Measurements from ENCODE around the gene FEV.
A peak's percentile ranks its signal among the peaks of the same experiment; 100 is the strongest.

FEV gene

GRCh38 chr2:219017201-219017931 is 32.4 kb upstream of the FEV start:
- DNase-seq (ENCODE audit: low read depth in 4 of 4, low spot score in 1 of 4), result no peak

GRCh38 chr2:219016721-219017120 is 31.7 kb upstream of the FEV start:
- no peak for DNase-seq (ENCODE audit: low read depth in 4 of 4, low spot score in 1 of 4)

GRCh38 chr2:219010873-219011272 is 25.9 kb upstream of the FEV start:
- no peak for DNase-seq (ENCODE audit: low read depth in 4 of 4, low spot score in 1 of 4)

DNA sequence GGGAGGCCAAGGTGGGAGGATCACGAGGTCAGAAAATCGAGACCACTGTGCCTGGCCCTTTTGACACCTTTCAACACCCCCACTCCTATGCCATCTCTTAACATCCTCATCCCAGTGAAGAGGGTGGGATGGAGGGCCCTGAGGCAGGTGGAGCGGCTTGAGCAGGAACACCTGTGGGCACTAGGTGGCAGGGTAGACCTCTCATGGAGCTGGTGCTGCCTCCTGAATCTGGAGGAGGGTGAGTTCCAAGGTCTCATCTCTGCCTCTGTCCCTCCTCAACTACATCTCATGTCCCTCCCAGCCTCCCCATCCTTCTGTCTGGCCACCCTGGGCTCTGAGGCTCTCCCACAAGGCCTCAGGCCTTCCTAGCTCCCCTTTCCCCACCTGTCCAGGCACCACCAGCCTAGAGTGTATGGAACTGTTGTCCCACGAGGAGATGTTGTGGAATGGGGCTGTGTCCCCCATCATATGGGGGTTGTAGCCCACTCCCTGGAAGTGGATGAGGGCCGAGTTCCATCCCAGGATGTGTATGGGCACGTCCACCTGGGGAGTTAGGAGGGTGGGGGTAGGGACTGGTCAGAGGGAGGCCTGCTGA is 25.3 kb upstream of the FEV start:
- DNase-seq (ENCODE audit: low read depth in 4 of 4, low spot score in 1 of 4), result no peak

- DNase-seq (ENCODE audit: low read depth in 4 of 4, low spot score in 1 of 4), result no peak
These were observed 24.3 kb upstream of the FEV start for GRCh38 chr2:219009294-219009693.

GRCh38 chr2:219003979-219004378 is 19.0 kb upstream of the FEV start:
- DNase-seq (ENCODE audit: low read depth in 4 of 4, low spot score in 1 of 4), result no peak

GRCh38 chr2:219003267-219003634 is 18.3 kb upstream of the FEV start:
- DNase-seq (ENCODE audit: low read depth in 4 of 4, low spot score in 1 of 4), result no peak

DNA sequence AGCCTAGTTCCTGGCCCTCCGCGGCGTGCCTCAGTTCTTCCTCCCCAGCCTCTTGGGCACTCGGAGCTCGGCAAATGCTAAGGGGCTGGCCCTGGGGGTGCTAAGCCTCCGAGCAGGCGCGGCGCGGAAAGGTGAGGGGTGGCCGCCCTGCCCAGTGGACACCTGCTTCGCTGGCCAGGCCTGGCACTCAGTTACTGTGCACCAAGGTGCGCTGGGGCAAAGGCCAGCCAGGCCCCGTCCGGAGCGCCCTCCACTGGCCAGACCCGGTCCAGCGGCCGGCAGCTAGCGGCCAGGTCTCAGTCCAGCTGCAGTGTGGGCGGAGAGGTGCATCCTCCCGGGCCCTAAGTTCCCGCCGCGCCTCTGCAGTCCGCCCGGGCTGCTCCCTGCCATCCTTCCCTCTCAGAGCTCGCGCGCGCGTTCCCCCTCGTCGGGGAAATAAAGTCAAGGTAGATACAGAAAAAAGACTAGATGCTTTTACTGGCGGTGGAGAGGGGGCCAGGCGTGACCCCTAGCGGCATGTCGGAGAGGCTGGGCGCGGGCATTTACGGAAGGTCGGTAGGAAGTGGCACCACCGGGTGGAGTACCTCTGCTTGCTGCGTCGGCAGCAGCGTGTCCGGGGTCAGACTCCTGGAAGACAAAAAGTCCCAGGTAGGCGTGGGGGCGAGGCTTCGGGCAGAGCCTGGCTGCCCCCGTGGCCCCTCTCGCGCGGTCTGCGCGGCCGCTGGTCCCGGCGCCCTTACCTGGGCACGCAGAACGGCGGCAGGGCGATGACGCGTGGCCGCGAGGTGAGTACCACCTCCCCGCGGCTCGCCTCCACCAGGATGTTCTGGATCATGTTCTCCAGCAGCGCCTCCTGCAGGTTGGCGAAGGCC is 17.6 kb upstream of the FEV start:
- DNase-seq (ENCODE audit: low read depth in 4 of 4, low spot score in 1 of 4), result peak in 2 of 4 experiments; percentile 32 to 45

DNA sequence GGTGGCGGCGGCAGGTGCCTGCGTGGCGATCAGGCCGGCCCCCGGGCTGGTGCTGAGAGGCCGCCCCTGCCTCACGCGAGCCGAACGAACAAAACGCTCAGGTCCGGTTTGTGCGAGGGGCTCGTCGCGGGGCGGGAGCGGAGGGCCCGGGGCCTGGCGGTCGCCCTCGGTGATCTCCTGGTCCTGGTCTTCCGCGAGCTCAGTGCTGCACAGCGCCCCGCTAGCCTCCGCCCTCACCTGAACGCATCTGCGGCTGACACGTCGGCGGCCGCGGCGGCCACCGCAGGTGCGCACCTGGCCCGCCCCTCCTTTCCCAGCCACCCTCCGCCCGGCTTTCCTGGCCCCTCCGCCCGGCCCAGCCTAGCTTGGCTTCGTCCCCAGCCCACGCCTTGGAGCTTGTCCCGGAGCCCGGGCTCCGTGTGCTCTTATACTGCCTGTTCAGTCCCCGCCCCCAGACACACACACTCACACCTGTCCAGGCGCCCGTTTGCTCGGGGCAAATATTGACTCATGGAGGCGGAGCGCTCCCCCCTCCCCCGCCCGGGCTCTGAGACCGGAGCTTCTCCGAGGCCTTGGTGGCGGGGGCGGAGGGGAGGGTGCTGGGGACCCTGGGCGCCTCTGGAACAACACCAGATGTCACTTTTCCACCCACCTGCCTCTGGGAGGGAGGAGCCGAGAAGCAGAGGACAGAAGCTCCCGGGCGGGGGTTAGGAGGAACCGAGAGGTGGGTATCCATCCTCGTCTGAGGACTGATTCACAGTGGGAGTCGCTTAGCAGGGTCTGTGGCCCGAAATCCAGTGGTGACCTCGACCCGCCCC is 16.8 kb upstream of the FEV start:
- DNase-seq (ENCODE audit: low read depth in 4 of 4, low spot score in 1 of 4), result peak in 1 of 4 experiments; percentile 48

- DNase-seq (ENCODE audit: low read depth in 4 of 4, low spot score in 1 of 4), result no peak
These were observed 16.2 kb upstream of the FEV start for GRCh38 chr2:219001100-219001576.

DNA sequence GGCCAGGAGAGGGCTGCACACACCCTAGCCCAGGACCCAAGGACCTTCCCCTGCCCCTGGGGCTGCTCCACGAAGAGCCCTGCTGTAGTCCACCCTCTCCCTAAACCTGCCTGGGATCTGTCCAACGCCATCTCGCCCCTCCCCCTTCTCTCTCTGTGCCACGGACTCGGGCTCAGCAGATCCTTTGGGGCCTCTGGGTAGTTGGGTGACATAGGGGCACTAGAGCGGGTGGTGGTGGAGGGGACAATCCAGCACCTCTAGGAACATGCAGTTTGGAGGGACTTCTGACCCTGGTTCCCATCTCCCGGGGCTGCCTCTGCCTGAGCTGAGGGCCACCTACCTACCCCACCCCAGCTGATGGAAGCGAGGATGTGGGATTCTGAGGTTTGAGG is 15.6 kb upstream of the FEV start:
- no peak for DNase-seq (ENCODE audit: low read depth in 4 of 4, low spot score in 1 of 4)

GRCh38 chr2:218999881-219000568 is 15.0 kb upstream of the FEV start:
- DNase-seq (ENCODE audit: low read depth in 4 of 4, low spot score in 1 of 4), result no peak

DNA sequence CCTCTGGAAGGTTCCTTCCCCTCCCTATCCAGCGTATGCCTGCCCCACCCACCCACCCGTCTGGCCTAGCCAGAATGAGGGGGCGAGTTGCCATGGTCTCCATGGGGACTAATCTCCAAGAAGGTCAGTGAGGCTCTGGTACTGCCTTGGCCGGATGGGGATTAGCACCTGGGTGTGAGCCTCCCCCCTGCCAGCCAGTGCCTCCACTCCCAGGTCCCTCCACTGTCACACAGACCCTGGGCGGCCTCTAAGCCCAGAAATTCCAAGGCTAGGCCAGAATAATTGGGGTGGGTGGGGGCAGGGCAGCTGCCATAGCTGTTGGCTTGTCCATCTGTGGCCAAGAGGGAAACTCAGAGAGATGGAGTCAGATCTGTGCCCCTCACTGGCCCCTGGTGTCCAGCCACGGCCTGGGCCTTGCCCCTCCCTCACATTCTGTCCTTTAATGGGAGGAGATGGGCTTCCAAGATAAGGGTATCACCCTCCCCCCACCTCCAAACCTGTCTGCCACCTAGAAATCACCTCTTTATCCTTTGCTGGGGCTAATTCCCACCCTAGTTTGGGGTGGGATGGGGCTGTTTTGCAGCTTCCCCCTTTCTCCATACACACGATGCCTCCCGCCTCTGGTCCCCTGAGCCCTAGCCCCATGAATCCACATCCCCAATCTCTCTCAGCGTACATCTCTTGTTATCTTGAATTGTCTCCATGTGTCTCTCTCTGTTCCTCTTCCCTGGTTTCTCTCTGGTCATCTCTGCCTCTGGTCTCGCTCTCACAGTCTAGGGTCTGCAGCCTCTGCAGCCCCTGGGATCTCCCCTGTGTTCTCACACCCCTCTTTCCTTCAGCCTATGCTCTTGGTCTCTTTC is 14.3 kb upstream of the FEV start:
- DNase-seq (ENCODE audit: low read depth in 4 of 4, low spot score in 1 of 4), result no peak

- DNase-seq (ENCODE audit: low read depth in 4 of 4, low spot score in 1 of 4), result no peak
These were observed 13.5 kb upstream of the FEV start for GRCh38 chr2:218998414-218999002.

DNA sequence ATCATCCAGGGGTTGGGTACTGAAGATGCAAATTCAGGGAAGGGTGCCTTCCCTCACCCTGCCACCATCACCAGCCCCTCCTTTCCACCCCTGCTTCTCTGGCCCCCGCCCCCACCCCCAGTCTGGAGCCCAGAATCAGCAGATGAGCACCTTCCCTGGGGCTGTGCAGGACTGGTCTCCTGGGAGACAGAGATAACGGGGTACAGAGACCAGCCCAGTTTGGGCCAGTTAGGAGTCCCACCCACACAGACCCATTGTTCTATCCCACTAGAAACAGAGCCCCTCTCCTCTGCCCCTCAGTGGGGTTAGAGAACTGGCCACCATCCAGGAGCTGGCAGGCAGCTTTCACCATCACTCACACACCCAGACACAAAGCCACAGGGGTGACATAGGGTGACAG is 12.7 kb upstream of the FEV start:
- no peak for DNase-seq (ENCODE audit: low read depth in 4 of 4, low spot score in 1 of 4)

DNA sequence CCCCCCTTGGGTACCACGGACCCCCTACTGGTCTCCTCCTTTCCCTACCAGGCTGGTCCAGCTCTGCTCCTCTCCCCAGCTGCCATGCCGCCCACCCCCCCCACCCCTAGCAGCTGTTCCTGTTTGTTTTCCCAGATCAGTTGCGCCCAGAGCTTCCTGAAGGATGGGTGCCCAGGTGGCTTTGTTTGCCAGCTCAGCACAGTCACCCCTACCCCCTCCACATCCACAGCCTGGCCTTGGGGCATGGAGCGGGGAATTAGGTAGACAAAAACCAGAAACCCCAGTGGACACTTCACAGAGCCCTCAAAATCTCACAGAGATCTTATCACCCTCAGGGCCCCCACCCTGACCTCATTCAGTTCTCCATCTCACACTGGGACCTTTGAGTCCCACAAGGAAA is 12.0 kb upstream of the FEV start:
- DNase-seq (ENCODE audit: low read depth in 4 of 4, low spot score in 1 of 4), result no peak

GRCh38 chr2:218995972-218996711 is 11.2 kb upstream of the FEV start:
- DNase-seq (ENCODE audit: low read depth in 4 of 4, low spot score in 1 of 4), result peak; percentile 70 to 84 (median 72)

GRCh38 chr2:218995561-218995960 is 10.6 kb upstream of the FEV start:
- no peak for DNase-seq (ENCODE audit: low read depth in 4 of 4, low spot score in 1 of 4)
